Omental fat pad (tissue), 4 donors: ENCODE measurements around the gene SLC43A2. TPM values are rescaled to one million over a fixed set of nuclear protein-coding genes. Genes with fewer than 3 reads are reported as not detected.

Experiments used
- ATAC-seq: fragments of 150-250 bp; one replicate; pipeline ENCODE4 v1.9.1; 2016; ENCODE audit warnings: mild to moderate bottlenecking, moderate library complexity; ENCODE audit not compliant: low FRiP score
- DNase-seq: peaks from one replicate; pipeline ENCODE4 v3.0.0-alpha.2; 2019; ENCODE audit warnings: low spot score
- total RNA-seq, 4 donors: library from RNA; depleted of rRNA; stranded (reverse); fragments of >200 nt; gene quantifications; one replicate each; pipeline ENCODE4 v1.1.0, GENCODE V29; 2016
- TF ChIP-seq, protein P1 (sequence below), 3 donors: fragments of 450-650 bp; IDR thresholded peaks; one replicate each; pipeline ENCODE4 v1.5.1; 2016 to 2017; ENCODE audit warnings: antibody characterized with exemption in 3 of 3, mild to moderate bottlenecking in 3 of 3, moderate library complexity in 2 of 3

SLC43A2 gene
- total RNA-seq, 4 donors from 2014 or later: 21.0 to 39.9 (median 23.1) TPM

DNA sequence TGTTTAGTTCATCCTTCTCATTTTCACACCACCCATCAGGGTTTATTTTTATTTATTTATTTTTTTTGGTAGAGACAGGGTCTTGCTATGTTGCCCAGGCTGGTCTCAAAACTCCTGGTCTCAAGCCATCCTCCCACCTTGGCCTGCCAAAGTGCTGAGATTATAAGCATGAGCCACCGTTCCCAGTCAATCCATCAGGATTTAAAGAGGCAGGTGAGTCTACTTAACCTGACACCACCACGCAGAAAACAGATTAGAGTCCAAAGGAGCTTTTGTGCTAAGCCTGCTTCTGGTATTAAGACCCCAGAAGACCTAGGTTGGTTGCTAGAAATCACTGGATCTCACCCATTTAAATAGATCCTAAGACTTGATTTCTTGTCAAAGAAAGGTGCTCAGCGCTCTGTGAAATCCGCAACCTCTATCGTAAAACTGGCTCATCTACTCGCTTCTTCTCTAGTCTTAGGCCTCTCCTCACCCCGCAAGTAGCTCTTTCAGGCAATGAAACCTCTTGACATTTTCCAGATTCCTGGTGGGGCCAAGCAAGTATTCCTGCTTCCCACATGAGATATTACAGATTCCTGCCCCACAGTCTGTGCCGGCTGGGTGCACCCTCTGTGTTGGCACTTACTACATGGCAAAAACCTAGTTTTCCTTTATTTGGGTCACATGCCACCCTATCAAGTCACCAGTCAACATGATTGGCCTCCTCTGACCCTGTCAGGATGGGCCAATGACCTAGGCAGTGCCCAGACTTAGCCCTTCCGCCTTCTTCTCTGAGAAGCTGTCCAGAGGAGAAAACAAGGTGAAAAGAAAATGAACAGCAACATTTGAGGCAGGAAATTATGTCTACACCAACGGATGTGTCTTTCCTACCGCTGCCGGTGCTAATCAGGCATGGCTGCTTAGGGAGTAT, 75.0 kb downstream of the SLC43A2 start:
- DNase-seq (no peak), ATAC-seq (no peak)

DNA sequence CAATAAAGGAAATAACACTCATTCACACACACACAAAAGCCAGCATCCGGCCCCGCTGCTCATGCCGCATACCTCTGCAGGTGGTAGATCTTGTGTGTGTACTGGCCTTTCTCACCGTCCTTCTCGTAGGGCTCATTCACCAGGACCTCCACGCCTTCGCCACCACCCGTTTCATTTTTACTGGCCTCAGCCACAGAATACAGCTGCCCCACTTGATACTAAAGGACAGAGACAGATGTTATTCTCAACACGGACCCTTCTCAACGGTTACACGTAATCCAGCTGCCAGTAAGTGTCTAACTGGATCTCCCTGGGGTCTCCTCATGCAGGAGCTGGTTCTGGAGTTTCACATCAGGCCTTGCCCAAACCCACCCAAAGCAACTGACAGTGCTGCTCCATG, 75.7 kb downstream of the SLC43A2 start:
- ATAC-seq: no peak
- TF ChIP-seq, protein P1, sequence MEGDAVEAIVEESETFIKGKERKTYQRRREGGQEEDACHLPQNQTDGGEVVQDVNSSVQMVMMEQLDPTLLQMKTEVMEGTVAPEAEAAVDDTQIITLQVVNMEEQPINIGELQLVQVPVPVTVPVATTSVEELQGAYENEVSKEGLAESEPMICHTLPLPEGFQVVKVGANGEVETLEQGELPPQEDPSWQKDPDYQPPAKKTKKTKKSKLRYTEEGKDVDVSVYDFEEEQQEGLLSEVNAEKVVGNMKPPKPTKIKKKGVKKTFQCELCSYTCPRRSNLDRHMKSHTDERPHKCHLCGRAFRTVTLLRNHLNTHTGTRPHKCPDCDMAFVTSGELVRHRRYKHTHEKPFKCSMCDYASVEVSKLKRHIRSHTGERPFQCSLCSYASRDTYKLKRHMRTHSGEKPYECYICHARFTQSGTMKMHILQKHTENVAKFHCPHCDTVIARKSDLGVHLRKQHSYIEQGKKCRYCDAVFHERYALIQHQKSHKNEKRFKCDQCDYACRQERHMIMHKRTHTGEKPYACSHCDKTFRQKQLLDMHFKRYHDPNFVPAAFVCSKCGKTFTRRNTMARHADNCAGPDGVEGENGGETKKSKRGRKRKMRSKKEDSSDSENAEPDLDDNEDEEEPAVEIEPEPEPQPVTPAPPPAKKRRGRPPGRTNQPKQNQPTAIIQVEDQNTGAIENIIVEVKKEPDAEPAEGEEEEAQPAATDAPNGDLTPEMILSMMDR (IDR thresholded peaks at IDR 0.05): no peak
- no peak for DNase-seq

More for the DNA sequence above, 75.0 kb downstream of the SLC43A2 start:
- TF ChIP-seq, protein P1 (IDR thresholded peaks at IDR 0.05): no peak

DNA sequence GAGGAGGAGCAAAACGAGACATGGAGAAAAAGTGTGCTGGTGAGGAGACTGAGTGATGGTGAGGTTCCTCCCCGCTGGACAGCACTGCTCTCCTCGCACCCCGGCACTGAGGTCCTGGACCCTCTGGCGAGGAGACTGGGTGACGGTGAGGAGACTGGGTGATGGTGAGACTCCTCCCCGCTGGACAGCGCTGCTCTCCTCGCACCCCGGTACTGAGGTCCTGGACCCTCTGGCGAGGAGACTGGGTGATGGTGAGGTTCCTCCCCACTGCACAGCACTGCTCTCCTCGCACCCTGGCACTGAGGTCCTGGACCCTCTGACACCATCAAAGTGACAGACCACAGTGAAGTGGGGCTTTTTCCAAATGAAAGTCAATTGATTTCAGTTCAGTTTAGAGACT, 76.9 kb downstream of the SLC43A2 start:
- TF ChIP-seq, protein P1 (IDR thresholded peaks at IDR 0.05): no peak
- no peak for ATAC-seq
- DNase-seq: no peak

DNA sequence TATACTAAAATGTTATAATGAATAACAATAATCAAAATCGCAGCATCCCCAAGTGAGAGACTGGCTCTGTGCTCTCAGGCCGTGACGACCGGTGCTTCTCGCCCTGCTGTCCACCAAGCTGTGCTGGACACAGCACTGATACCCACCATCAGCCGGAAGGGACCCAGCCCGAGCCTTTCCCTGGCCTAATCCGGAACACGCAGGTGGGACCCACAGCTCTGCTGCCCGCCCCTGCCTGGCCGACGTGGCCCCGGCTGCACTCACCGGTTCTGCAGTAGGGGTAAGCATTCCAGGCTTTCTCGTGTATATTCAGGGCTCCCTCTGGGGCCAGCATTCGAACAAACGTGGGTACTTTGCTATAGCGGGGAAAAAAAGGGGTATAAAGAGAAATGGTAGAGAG, 80.6 kb downstream of the SLC43A2 start:
- ATAC-seq (no peak), DNase-seq (no peak)
- TF ChIP-seq, protein P1 (IDR thresholded peaks at IDR 0.05): no peak

DNA sequence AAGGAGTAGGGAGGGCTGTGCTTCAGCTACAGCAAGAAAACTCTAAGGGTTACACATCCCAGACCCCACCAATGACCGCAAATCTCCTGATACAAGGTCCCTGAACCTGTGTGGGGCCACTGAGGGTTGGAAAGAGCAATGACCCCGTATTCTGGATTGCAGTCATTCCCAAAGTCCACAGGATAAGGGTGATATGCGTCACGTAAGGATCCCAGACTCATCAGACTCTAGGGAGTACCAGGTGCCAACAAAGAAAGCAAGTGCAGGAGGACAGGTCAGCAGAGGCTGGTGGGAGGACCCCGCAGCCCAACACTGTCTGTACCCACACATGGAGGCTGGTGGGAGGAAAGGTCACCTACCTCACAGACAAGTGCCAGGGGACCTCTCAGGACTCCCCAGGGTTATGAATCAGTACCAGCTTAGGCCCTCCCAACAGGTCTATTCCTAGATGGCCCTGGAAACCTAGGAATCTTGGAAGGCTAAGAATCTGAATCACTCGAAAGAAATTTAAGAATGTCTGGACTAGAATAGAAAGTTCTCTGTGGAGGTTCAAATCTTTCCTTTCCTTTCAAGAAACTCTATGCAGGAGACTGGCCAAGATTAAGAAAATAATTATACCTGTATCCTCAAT, 82.2 kb downstream of the SLC43A2 start:
- no peak for ATAC-seq
- no peak for DNase-seq
- TF ChIP-seq, protein P1 (IDR thresholded peaks at IDR 0.05): no peak

DNA sequence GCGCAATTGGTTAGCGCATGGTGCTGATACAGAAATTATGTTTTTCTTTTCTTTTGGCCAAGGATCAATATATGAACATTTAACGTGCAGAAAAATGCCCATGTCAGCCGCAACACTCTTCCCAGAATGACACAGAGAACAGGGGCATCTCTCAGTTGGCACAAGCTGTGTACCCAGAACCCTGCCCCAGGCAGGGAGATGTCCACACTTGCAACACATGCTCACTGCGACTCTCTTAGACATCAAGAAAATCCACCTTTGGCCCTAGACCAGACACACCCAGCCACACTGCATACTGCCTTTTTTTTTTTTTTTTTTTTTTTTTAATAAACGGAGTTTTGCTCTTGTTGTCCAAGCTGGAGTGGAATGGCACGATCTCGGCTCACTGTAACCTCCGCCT, 83.0 kb downstream of the SLC43A2 start:
- ATAC-seq: no peak
- TF ChIP-seq, protein P1 (IDR thresholded peaks at IDR 0.05): no peak
- no peak for DNase-seq
